Uterine smooth muscle cell (primary cell): ENCODE measurements around the gene AMBRA1. TPM values are rescaled to one million over a fixed set of nuclear protein-coding genes. Genes with fewer than 3 reads are reported as not detected.

Source experiments
- total RNA-seq: library from RNA; depleted of rRNA; stranded (reverse); fragments of >200 nt; gene quantifications from 2 replicates; pipeline ENCODE4 v1.2.3, GENCODE V29; 2014

Gene AMBRA1
- total RNA-seq = 26.0 and 30.8 TPM in 2 replicates

GRCh38 chr11:46593550-46594373 is at the start of gene AMBRA1:
AMBRA1 (minus strand) TSS chr11:46594023; CDS start chr11:46548380, 45,643 bp downstream.

DNA sequence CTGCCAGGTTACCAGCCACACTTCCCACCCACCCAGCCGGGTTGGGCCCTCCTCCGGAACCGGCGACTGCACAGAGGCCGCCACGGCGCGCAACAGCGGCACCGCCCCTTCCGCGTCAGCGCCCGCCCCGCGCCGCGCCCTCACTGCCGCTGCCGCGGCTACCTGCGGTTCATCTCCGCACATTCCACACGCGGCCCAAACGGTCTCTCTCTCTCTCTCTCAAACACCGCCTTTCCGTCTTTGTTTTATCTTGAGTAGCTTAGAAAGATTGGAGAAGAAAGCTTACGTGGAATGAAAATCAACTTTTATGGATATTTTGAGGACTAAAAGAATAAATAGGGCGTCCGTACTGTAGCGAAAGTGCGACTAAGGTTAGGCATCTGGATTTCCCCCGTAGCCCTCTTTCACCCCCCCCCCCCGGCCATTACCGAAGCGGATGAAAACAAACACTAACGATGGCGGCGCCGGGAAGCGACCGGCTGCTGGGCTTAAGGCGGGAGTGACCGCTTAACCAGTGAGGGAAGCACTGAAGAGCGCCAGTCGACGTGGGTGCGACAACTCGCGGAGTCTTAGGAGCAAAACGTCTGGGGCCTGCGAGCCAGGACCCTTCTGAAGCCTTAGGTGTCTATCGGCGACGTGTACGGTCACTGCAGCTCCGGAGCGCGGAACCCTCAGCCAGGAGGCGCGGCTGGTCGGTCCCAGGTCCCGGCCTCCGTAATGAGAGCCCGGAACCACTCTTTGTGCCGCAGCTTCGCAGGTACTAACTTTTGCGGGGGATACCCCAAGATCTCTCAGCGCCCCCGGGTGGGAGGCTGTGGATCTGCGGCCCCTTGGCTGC is 23.5 kb upstream of the AMBRA1 start, which contains the start of the genes ATG13 and HARBI1:
Gene ATG13, plus strand, starts transcription at position 420 of the 838 bp plus-strand sequence. CDS start 26,739 bp downstream, outside the sequence.
Gene HARBI1, minus strand, starts transcription at position 94 of the 838 bp plus-strand sequence. CDS start 990 bp downstream, outside the sequence.

GRCh38 chr11:46391578-46392420 is 202.0 kb downstream of the AMBRA1 start, which contains the start of gene CHRM4:
CHRM4 (minus strand) TSS chr11:46391776; CDS start chr11:46386557, 5,219 bp downstream.

DNA sequence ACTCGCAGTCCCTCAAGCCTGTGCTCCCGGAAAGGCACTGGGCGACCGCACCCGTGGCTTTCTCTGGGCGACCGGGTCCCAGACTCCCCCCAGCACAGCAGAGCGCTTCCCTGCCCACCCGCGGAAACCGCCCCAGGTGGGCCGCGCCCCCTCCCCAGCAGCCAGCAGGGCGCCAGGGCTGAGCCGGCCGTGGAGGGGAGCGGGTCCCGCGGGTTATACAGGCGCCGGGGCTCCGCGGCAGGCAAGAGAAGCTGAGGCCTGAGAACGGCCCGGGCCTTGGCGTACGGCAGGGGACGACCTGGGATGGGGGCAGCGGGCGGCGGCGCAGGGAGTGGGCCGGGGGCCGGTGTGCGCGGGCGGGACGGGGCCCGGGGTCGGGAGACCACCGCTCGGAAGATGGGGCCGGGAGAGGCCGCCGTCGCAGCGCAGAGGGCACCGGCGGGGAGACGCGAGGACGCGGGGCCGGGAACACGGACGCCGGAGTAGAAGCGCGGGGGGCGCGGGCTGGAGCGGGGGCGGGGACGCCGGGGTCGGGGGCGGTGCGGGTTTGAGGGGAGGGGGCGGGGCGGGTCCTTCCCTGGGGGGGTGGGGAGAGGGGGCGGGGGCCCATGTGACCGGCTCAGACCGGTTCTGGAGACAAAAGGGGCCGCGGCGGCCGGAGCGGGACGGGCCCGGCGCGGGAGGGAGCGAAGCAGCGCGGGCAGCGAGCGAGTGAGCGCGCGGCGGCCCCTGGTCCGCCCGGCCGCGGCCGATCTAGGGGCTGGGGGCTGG is 212.6 kb downstream of the AMBRA1 start, which contains the start of gene MDK:
Gene MDK, plus strand, starts transcription at position 622 of the 771 bp plus-strand sequence. CDS start 389 bp downstream, outside the sequence.

DNA sequence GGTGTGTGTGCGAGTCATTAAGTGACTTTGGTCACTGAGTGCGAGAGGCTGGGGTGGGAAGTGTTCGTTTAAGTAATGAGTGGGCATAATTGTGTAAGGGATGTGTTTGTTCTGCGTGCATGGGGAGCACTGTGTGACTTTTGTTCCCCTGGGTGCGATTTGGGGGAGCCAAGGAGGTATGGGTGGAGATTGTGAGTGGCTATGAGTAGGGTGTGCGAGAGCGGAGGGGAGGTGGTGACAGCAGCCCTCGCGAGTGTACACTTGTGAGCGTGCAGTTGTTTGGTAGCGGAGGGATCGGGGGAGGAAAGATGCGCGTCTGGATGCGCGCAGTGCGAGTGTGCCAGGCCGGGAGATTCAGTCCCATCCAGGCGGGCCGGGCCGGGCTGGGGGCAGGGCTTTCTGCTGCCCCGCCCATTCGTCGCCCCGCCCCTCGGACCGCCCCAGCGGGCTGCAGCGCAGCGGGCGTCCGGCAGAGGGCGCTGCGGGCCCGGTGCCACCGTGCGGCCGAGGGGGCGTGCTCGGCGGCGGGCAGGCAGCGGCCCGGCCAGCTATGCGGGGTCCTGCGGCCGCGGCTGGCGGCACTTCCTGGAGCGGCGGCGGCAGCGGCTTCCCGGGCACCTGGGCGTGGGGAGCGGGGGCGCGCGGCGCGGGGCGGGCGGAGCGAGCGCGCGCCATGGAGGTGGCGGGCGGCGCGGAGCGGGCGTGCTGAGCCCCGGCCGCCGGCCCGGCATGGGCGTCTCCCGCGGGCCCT is 246.8 kb downstream of the AMBRA1 start, which contains the start of gene DGKZ:
Gene DGKZ, plus strand, starts transcription at position 578 of the 751 bp plus-strand sequence. CDS start 197 bp downstream, outside the sequence.

Other genes with a start within 250 kb of the AMBRA1 start
- 38.5 and 41.3 TPM in 2 replicates for gene DGKZ, start 246.6 kb downstream of the AMBRA1 start, total RNA-seq
- 27.6 and 49.5 TPM in 2 replicates for gene MDK, start 212.4 kb downstream of the AMBRA1 start, total RNA-seq
- gene CHRM4, start 202.2 kb downstream of the AMBRA1 start, total RNA-seq = not detected in 2 replicates
- gene HARBI1, start 23.2 kb upstream of the AMBRA1 start, total RNA-seq = 5.4 and 6.2 TPM in 2 replicates
- gene ATG13, start 23.5 kb upstream of the AMBRA1 start, total RNA-seq = 60.1 and 78.1 TPM in 2 replicates
- gene ARHGAP1, start 106.6 kb upstream of the AMBRA1 start, total RNA-seq = 31.2 and 43.2 TPM in 2 replicates
- 7.1 and 10.5 TPM in 2 replicates for gene ZNF408, start 107.0 kb upstream of the AMBRA1 start, total RNA-seq
- 0.12 TPM in 1 of 2 replicates, not detected in the other for gene F2, start 125.2 kb upstream of the AMBRA1 start, total RNA-seq